Measurements from ENCODE around the gene RDH16.
A peak's percentile ranks its signal among the peaks of the same experiment; 100 is the strongest.
"Not testable (repeated sequence)": the region's sequence is repeated elsewhere in the genome, so short reads cannot be mapped to it uniquely, and the experiment has no call there.

Gene RDH16

DNA sequence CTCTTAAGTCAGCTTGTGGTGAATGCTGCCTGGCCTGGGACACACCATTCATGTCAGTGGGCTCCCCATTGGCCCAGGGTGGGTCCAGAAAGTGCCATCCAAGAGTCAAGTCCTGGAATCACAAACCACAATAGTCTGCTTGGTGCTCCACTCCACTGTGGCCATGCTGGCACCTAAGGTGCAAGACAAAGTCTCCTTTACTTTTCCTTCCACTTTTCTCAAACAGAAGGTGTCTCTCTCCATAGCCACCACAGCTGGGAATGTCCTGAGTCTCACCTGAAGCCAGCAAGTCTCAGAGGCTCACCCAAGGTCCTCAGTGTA lies 9.0 kb downstream of the RDH16 start:
- TF ChIP-seq, protein P1, sequence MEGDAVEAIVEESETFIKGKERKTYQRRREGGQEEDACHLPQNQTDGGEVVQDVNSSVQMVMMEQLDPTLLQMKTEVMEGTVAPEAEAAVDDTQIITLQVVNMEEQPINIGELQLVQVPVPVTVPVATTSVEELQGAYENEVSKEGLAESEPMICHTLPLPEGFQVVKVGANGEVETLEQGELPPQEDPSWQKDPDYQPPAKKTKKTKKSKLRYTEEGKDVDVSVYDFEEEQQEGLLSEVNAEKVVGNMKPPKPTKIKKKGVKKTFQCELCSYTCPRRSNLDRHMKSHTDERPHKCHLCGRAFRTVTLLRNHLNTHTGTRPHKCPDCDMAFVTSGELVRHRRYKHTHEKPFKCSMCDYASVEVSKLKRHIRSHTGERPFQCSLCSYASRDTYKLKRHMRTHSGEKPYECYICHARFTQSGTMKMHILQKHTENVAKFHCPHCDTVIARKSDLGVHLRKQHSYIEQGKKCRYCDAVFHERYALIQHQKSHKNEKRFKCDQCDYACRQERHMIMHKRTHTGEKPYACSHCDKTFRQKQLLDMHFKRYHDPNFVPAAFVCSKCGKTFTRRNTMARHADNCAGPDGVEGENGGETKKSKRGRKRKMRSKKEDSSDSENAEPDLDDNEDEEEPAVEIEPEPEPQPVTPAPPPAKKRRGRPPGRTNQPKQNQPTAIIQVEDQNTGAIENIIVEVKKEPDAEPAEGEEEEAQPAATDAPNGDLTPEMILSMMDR (IDR thresholded peaks at IDR 0.05; ENCODE audit: low read depth, low read length, missing control alignments), result no peak
- DNase-seq (ENCODE audit: extremely low read depth, low read depth), result no peak
- no peak overlapping the region for H3K4me3 ChIP-seq (replicated peaks; ENCODE audit: low read depth, low read length)

DNA sequence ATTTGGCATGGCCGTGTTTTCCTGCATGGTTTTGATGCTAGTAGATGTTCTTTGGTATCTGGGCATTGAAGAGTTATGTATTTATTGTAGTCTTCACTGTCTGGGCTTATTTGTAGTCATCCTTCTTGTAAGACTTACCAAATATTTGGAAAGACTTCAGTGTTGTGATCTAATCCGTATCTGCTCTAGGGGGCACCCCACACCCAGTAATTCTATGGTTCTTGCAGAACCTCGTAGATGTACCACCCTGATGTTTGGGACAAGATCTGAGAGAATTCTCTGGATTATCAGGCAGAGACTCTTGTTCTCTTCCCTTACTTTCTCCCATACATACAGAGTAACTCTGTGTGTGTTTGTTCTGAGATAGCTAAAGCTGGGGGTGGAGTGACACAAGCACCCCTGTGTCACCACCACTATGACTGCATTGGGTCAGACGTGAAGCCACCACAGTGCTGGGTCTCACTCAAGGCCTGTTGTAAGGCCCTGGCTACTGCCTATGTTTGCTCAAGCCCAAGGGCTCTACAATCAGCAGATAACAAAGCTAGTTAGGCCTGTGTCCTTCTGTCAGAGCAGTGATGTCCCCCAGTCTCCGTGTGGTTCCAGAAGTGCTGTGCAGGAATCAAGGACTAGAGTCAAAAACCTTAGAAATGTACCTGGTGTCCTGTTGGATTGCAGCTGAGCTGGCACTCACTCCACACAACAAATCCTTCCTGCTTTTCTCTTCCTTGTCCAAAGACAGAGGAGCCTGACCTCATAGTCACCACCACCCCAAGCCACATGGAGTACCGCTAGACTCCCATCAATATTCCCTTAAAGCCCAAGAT lies 9.6 kb downstream of the RDH16 start:
- TF ChIP-seq, protein P1 (IDR thresholded peaks at IDR 0.05; ENCODE audit: low read depth, low read length, missing control alignments), result no peak
- DNase-seq (ENCODE audit: extremely low read depth, low read depth), result no peak
- no peak overlapping the region for H3K4me3 ChIP-seq (replicated peaks; ENCODE audit: low read depth, low read length)

DNA sequence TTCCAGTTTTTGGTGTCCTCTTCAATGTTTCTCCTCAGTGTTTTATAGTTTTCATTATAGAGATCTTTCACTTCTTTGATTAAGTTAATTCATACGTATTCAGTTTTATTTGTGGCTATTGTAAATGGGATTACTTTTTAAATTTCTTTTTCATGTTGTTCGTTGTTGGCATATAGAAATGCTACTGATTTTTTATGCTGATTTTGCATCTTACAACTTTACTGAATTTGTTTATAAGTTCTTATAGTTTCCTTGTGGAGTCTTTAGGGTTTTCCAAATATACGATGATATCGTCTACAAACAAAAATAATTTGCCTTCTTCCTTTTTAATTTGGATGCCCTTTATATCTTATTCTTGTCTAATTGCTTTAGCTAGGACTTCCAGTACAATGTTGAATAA lies 13.5 kb downstream of the RDH16 start:
- H3K4me3 ChIP-seq (replicated peaks; ENCODE audit: low read depth, low read length), result no peak overlapping the region
- no peak for DNase-seq (ENCODE audit: extremely low read depth, low read depth)
- TF ChIP-seq, protein P1 (IDR thresholded peaks at IDR 0.05; ENCODE audit: low read depth, low read length, missing control alignments), result no peak

DNA sequence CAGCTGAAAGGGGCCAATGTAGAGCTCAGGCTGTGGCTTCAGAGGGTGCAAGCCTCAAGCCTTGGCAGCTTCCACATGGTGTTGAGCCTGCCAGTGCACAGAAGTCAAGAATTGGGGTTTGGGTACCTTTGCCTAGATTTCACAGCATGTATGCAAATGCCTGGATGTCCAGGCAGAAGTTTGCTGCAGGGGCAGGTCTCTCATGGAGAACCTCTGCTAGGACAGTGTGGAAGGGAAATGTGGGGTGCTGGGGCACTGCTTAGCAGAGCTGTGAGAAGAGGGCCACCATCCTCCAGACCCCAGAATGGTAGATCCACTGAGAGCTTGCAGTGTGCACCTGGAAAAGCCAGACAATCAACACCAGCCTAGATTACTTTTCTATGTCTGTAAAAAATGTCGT lies 14.0 kb downstream of the RDH16 start:
- not testable (repeated sequence) for H3K4me3 ChIP-seq (replicated peaks; ENCODE audit: low read depth, low read length); DNase-seq (ENCODE audit: extremely low read depth, low read depth)

DNA sequence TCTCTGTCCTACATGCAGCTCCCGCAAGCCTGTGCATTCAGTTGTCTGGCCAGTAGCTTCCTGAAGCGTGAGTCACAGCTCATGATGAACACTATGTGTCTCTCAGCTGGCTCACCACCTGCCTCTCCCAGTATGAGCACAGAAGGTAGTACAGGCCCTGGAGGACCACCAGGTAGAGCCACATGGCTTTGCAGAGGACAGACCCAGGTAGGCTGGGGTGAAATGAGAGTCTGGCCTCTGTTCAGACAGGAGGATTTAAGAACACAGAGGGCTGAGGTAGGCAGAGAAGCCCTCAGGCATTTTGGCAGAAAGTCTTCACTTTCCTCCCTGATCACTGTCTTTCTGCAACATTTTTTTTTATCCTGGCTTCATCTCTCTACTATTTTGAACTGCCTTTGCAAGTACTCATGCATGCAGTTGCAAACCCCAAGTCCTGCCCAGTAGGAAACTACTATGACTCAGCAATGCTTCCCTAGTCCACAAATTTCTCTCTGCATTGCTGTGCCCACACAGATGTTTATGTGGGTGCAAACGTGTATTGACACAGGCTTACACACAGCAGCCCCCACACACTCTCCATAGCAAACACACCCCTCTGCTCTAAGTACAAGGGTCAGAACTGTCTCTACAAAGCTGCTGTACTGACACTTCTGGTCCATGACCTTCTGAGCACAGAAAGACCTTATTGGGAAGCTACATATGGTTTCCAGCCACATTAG lies 15.9 kb downstream of the RDH16 start:
- TF ChIP-seq, protein P1 (IDR thresholded peaks at IDR 0.05; ENCODE audit: low read depth, low read length, missing control alignments), result no peak
- no peak overlapping the region for H3K4me3 ChIP-seq (replicated peaks; ENCODE audit: low read depth, low read length)
- peak; percentile 17 for DNase-seq (ENCODE audit: extremely low read depth, low read depth)

DNA sequence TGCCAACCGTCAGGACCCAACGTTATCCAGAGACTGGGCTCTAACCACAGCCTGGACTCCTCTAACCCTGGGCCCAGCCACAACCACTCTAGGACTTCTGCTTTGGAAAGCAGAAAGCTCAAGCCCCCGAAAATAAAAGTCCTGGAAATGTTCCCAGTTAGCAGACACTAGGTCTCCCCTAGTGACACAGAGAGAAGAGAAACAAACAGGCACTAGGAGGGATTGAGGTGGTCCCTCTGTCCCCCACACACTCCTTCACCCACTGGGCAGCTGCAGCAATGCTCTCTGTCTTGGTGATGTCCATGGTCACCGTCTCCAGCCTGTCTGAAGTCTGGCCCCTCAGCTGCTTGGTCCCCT lies 16.5 kb downstream of the RDH16 start:
- DNase-seq (ENCODE audit: extremely low read depth, low read depth); H3K4me3 ChIP-seq (replicated peaks; ENCODE audit: low read depth, low read length): not testable (repeated sequence)

DNA sequence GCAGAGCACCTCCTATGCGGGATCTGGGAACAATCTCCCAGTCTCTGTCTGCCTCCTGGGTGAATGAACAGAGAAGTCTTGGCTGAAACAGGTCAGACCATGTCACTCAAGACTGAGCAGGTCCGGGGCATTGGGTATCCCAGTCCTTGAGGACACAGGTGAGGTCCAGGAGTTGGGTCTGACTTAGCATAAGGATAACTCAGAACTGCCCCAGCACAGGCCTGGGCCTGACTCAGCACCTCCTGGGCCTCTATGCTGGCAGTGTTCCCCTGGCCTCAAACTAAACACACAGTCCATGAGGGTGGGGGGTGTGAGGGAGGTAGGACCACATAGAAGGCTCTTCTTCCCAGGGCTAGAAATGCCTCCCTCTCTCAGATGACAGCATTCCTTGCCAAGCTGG lies 21.7 kb downstream of the RDH16 start:
- DNase-seq (ENCODE audit: extremely low read depth, low read depth), result no peak
- TF ChIP-seq, protein P1 (IDR thresholded peaks at IDR 0.05; ENCODE audit: low read depth, low read length, missing control alignments), result no peak
- H3K4me3 ChIP-seq (replicated peaks; ENCODE audit: low read depth, low read length), result no peak overlapping the region

DNA sequence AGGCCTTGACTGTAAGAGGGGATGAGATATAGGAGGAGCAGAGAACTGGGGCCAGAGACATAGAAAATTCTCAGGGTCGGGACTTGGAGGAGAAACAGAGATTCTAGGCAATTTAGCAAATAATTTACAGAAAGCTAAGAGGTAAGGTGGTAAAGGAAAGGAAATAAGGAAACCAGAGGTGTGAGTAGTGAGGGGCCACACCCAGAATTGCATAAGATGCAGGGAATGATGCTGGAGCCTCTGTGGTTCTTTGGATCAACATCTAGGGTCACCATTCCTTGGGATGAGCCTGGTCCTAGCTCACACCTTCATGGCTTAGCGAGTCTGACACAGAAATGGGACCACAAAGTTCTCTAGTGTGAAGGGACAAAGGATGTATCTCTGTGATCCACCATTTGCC lies 22.3 kb downstream of the RDH16 start:
- TF ChIP-seq, protein P1 (IDR thresholded peaks at IDR 0.05; ENCODE audit: low read depth, low read length, missing control alignments), result no peak
- DNase-seq (ENCODE audit: extremely low read depth, low read depth), result no peak
- H3K4me3 ChIP-seq (replicated peaks; ENCODE audit: low read depth, low read length), result no peak overlapping the region
